ENCODE measurements around the gene SRRM3. TPM values are rescaled to one million over a fixed set of nuclear protein-coding genes. Genes with fewer than 3 reads are reported as not detected.

SRRM3 gene
- polyA plus RNA-seq, 2 of the 4 experiments (the other 2 are of a cell fraction) = 2.4 to 7.0 TPM

DNA sequence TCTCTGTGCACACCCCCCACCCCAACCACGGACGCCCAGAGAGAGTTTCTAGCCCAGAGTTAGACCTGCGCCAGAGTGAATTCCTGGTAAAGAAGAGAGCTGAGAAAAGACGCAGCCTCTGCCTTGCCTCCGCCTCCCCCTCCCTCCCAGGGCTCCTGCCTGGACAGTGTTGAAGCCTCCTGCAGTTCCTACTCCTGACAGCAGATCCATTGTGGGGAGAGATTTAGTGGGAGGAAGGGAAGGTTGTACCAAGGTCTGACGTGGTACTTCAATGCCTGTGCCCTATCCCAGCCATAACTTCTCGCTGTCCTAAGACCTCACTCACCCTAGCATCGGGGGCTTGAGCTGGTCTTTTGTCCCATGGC is 952 bp downstream of the SRRM3 start:
- FAIRE-seq (no peak), DNase-seq (ENCODE audit: low read depth in 1 of 2, low spot score in 1 of 2) (no peak), ATAC-seq (peak; percentile 70 to 73; a peak in 5 of 6 replicates)
- 0 out of 3 replicates have a peak, but pooled peaks cover 3% of the 10 kb centered on the region for H3K4me1 ChIP-seq
- H3K27ac ChIP-seq = no peak overlapping the region
- TF ChIP-seq RARB (CRISPR knock-in tag; IDR thresholded peaks at IDR 0.05) = no peak
- TF ChIP-seq MAZ (IDR thresholded peaks at IDR 0.05; ENCODE audit: borderline replicate concordance, low read depth, low read length) = no peak
- TF ChIP-seq HDAC2 (IDR thresholded peaks at IDR 0.05) = no peak
- TF ChIP-seq RFX5 (IDR thresholded peaks at IDR 0.05) = no peak
- no peak for TF ChIP-seq ZFP36 (IDR thresholded peaks at IDR 0.05; ENCODE audit: borderline replicate concordance, partially characterized antibody)
- 6% methylated on average over 8 of the region's 8 CpGs for WGBS (ENCODE audit: missing lambda C conversion rate)
- no peak overlapping the region for H3K4me3 ChIP-seq
- no peak overlapping the region for H3K4me2 ChIP-seq
- CTCF ChIA-PET = interaction anchor here (0.9 to 4.3 kb wide), 13 partner anchors 10 to 89 kb away, joined by 3 to 27 read pairs (median 7); no protein-coding TSS in a partner anchor
- POLR2A ChIA-PET = no interaction called here
- H3K9me3 ChIP-seq = no peaks in the 10 kb centered on the region

DNA sequence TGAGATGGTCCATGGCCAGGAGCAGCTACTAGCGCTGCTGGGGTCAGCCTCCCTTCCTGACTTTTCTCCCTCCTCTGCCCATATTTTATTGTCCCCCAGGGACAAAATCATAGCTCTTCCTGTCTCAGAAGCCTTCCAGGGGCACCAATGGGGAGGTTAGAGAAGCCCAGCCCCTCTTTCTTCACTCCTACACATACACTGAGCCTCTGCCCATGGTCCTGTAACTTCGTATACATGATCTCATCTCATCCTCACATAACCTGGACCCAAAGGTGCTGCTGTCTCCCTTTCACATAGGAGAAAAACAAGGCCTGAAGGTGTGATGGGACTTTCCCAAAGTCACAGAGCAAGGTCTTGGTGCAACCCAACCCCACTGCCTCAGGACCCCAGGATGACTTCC is 2.5 kb downstream of the SRRM3 start:
- ATAC-seq = no peak
- FAIRE-seq = no peak
- no peak for DNase-seq (ENCODE audit: low read depth in 1 of 2, low spot score in 1 of 2)
- H3K4me2 ChIP-seq = no peak overlapping the region
- CTCF ChIA-PET = interaction anchor here (1.3 to 2.5 kb wide), 3 partner anchors 9 to 39 kb away, joined by 4 to 11 read pairs (median 7); no protein-coding TSS in a partner anchor
- H3K27ac ChIP-seq = no peak overlapping the region
- WGBS (ENCODE audit: missing lambda C conversion rate) = 12% methylated on average over 2 of the region's 2 CpGs
- H3K4me1 ChIP-seq = 0 out of 3 replicates have a peak, but pooled peaks cover 3% of the 10 kb centered on the region
- no peaks in the 10 kb centered on the region for H3K9me3 ChIP-seq
- POLR2A ChIA-PET = no interaction called here
- TF ChIP-seq KDM5A (IDR thresholded peaks at IDR 0.05) (no peak), HEYL (CRISPR knock-in tag; IDR thresholded peaks at IDR 0.05) (no peak), TFCP2L1 (CRISPR knock-in tag; IDR thresholded peaks at IDR 0.05) (no peak), GATA3 (IDR thresholded peaks at IDR 0.05; ENCODE audit: borderline replicate concordance) (no peak), PHF8 (IDR thresholded peaks at IDR 0.05; ENCODE audit: borderline replicate concordance, low read depth) (no peak), BHLHE40 (IDR thresholded peaks at IDR 0.05; ENCODE audit: low read depth, low read length) (no peak), HOXB5 (CRISPR knock-in tag; IDR thresholded peaks at IDR 0.05) (no peak), CBX2 (IDR thresholded peaks at IDR 0.05; ENCODE audit: borderline replicate concordance, low read depth) (no peak), POLR2AphosphoS2 (conservative IDR thresholded peaks at IDR 0.05; ENCODE audit: low read length) (no peak), NPAS2 (CRISPR knock-in tag; IDR thresholded peaks at IDR 0.05; ENCODE audit: borderline replicate concordance) (no peak), ZC3H11A (IDR thresholded peaks at IDR 0.05) (no peak), HOXA7 (CRISPR knock-in tag; IDR thresholded peaks at IDR 0.05) (no peak), MAZ (IDR thresholded peaks at IDR 0.05; ENCODE audit: borderline replicate concordance, low read depth, low read length) (no peak), ZNF302 (CRISPR knock-in tag; IDR thresholded peaks at IDR 0.05) (no peak), RNF2 (IDR thresholded peaks at IDR 0.05; ENCODE audit: borderline replicate concordance, low read depth) (no peak), FOSL2 (IDR thresholded peaks at IDR 0.05) (no peak), FOSL2 (CRISPR knock-in tag; IDR thresholded peaks at IDR 0.05) (no peak)
- TF ChIP-seq, protein P1, sequence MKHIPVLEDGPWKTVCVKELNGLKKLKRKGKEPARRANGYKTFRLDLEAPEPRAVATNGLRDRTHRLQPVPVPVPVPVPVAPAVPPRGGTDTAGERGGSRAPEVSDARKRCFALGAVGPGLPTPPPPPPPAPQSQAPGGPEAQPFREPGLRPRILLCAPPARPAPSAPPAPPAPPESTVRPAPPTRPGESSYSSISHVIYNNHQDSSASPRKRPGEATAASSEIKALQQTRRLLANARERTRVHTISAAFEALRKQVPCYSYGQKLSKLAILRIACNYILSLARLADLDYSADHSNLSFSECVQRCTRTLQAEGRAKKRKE (CRISPR knock-in tag; IDR thresholded peaks at IDR 0.05; ENCODE audit: low read depth) = no peak
- TF ChIP-seq, protein P2, sequence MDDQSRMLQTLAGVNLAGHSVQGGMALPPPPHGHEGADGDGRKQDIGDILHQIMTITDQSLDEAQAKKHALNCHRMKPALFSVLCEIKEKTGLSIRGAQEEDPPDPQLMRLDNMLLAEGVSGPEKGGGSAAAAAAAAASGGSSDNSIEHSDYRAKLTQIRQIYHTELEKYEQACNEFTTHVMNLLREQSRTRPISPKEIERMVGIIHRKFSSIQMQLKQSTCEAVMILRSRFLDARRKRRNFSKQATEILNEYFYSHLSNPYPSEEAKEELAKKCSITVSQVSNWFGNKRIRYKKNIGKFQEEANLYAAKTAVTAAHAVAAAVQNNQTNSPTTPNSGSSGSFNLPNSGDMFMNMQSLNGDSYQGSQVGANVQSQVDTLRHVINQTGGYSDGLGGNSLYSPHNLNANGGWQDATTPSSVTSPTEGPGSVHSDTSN (IDR thresholded peaks at IDR 0.05) = no peak
- TF ChIP-seq, protein P3, sequence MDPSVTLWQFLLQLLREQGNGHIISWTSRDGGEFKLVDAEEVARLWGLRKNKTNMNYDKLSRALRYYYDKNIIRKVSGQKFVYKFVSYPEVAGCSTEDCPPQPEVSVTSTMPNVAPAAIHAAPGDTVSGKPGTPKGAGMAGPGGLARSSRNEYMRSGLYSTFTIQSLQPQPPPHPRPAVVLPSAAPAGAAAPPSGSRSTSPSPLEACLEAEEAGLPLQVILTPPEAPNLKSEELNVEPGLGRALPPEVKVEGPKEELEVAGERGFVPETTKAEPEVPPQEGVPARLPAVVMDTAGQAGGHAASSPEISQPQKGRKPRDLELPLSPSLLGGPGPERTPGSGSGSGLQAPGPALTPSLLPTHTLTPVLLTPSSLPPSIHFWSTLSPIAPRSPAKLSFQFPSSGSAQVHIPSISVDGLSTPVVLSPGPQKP (IDR thresholded peaks at IDR 0.05; ENCODE audit: low read depth, low read length) = no peak
- no peak overlapping the region for H3K4me3 ChIP-seq
